HCT116 (cell line): ENCODE measurements around the gene CHCHD3. TPM values are rescaled to one million over a fixed set of nuclear protein-coding genes. Genes with fewer than 3 reads are reported as not detected.

Experiments used
- ATAC-seq: fragments of 200-7000 bp; cut with Tn5 transposase; 2 replicates; pipeline ENCODE4 v1.9.1; 2020; ENCODE audit warnings: mild to moderate bottlenecking, moderate library complexity
- BruUV-seq: library from RNA; stranded (reverse); fragments of 400-500 nt; replicated peaks from 2 replicates; lab custom pipeline; 2021; lab: Mats Ljungman, UMichigan
- CTCF ChIA-PET: fragments of 300-600 bp; sonication (Branson Sonifier 250); formaldehyde crosslinking; loops from one replicate; lab custom pipeline; 2021; ENCODE audit warnings: antibody characterized with exemption; lab: Charles Lee
- POLR2A ChIA-PET: fragments of 300-600, 350-600 bp; sonication (Branson Sonifier 250); formaldehyde crosslinking; loops from one replicate; lab custom pipeline; 2021; ENCODE audit warnings: antibody characterized with exemption; lab: Charles Lee
- RAD21 ChIA-PET, 2 experiments: fragments of 300-600 bp; sonication (Branson Sonifier 250); formaldehyde crosslinking; loops; one replicate each; lab custom pipeline; 2023; ENCODE audit warnings: low total read pairs in 2 of 2; ENCODE audit not compliant: uncharacterized antibody in 2 of 2, unreplicated experiment in 2 of 2, low non-redundant PET in 1 of 2; lab: Charles Lee
- DNase-seq: peaks from one replicate; pipeline ENCODE4 v3.0.0-alpha.2; 2010; ENCODE audit warnings: low read depth, low spot score
- H2AFZ ChIP-seq: fragments of 200-600 bp; shearing (Covaris generic), sonication (generic); 2 replicates; pipeline ENCODE4 v1.6.1; 2017; ENCODE audit warnings: low read depth, mixed run types, mixed read lengths, antibody characterized with exemption, low read length; ENCODE audit not compliant: poor library complexity, severe bottlenecking
- H3K27ac ChIP-seq: 2 replicates; pipeline ENCODE4 v1.5.1; 2012; ENCODE audit warnings: low read depth, low read length
- H3K27me3 ChIP-seq: fragments of 200-600 bp; sonication (generic); 2 replicates; pipeline ENCODE4 v1.6.1; 2016; ENCODE audit warnings: mixed run types, low read length, mixed read lengths; ENCODE audit not compliant: insufficient read depth
- H3K36me3 ChIP-seq, 2 experiments: fragments of 200-500 bp in 1 of 2; fragments of 200-600 bp in 1 of 2; sonication (Bioruptor generic) in 1 of 2; sonication (generic) in 1 of 2; 2 replicates each; pipeline versions ENCODE4 v1.5.1 to v1.6.1; 2014 to 2016; ENCODE audit warnings: low read length in 2 of 2, inconsistent platforms in 1 of 2, mixed read lengths in 1 of 2, mixed run types in 1 of 2; ENCODE audit not compliant: insufficient read depth in 2 of 2, control insufficient read depth in 1 of 2
- H3K4me1 ChIP-seq, 2 experiments: fragments of 200-600 bp in 1 of 2; sonication (generic) in 1 of 2; 2 replicates each; pipeline versions ENCODE4 v1.5.1 to v1.6.1; 2012 to 2017; ENCODE audit warnings: low read length in 2 of 2, inconsistent platforms in 1 of 2, mild to moderate bottlenecking in 1 of 2, mixed read lengths in 1 of 2, mixed run types in 1 of 2, moderate library complexity in 1 of 2; ENCODE audit not compliant: insufficient read depth in 2 of 2, control insufficient read depth in 1 of 2
- H3K4me2 ChIP-seq: fragments of 200-600 bp; sonication (generic); 2 replicates; pipeline ENCODE4 v1.6.1; 2017; ENCODE audit warnings: mixed run types, low read length, mixed read lengths
- H3K4me3 ChIP-seq, 2 experiments: fragments of 200-600 bp in 1 of 2; sonication (generic) in 1 of 2; replicated peaks in 1 of 2; 2 replicates each; pipeline ENCODE4 v1.5.1; 2011 to 2016; ENCODE audit warnings: low read length in 2 of 2, control low read depth in 1 of 2, low read depth in 1 of 2, mild to moderate bottlenecking in 1 of 2, mixed read lengths in 1 of 2, mixed run types in 1 of 2
- H3K79me2 ChIP-seq: fragments of 200-600 bp; sonication (generic); 2 replicates; pipeline ENCODE4 v1.6.1; 2017; ENCODE audit warnings: mild to moderate bottlenecking, mixed run types, low read length, moderate library complexity, mixed read lengths; ENCODE audit not compliant: insufficient read depth
- H3K9ac ChIP-seq: fragments of 200-600 bp; sonication (generic); 2 replicates; pipeline ENCODE4 v1.6.1; 2016; ENCODE audit warnings: low read length, mixed read lengths
- H3K9me2 ChIP-seq: fragments of 200-600 bp; sonication (generic), shearing (Covaris generic); 2 replicates; pipeline ENCODE4 v1.6.1; 2017; ENCODE audit warnings: mixed run types, mild to moderate bottlenecking, moderate library complexity; ENCODE audit not compliant: insufficient read depth
- H3K9me3 ChIP-seq, 2 experiments: fragments of 200-500 bp in 1 of 2; fragments of 200-600 bp in 1 of 2; sonication (Bioruptor generic) in 1 of 2; sonication (generic) in 1 of 2; 2 replicates each; pipeline ENCODE4 v1.6.1; 2014 to 2017; ENCODE audit warnings: low read length in 2 of 2, mixed read lengths in 2 of 2, inconsistent platforms in 1 of 2, low read depth in 1 of 2, mild to moderate bottlenecking in 1 of 2, mixed run types in 1 of 2, moderate library complexity in 1 of 2; ENCODE audit not compliant: control insufficient read depth in 1 of 2, insufficient read depth in 1 of 2
- H4K20me1 ChIP-seq: fragments of 200-600 bp; sonication (generic), shearing (Covaris generic); 2 replicates; pipeline ENCODE4 v1.6.1; 2017; ENCODE audit warnings: mixed run types, mild to moderate bottlenecking, moderate library complexity; ENCODE audit not compliant: insufficient read depth
- EGR1 ChIP-seq: IDR thresholded peaks from 2 replicates; pipeline ENCODE4 v1.6.1; 2012; ENCODE audit warnings: low read depth
- EZH2 ChIP-seq: fragments of 200-600 bp; sonication (generic); IDR thresholded peaks from 2 replicates; pipeline ENCODE4 v1.6.1; 2017; ENCODE audit warnings: antibody characterized with exemption, mixed run types
- EZH2phosphoT487 ChIP-seq: fragments of 200-600 bp; IDR thresholded peaks from 2 replicates; pipeline ENCODE4 v1.6.1; 2018; ENCODE audit warnings: antibody characterized with exemption, borderline replicate concordance
- FOSL1 ChIP-seq: IDR thresholded peaks from 2 replicates; pipeline ENCODE4 v1.6.1; 2012; ENCODE audit warnings: low read depth
- POLR2A ChIP-seq: IDR thresholded peaks from 2 replicates; pipeline ENCODE4 v1.7.0; 2011; ENCODE audit warnings: borderline replicate concordance; ENCODE audit not compliant: insufficient read depth, insufficient read length; ENCODE audit errors: extremely low read depth
- POLR2AphosphoS5 ChIP-seq: IDR thresholded peaks from 2 replicates; pipeline ENCODE4 v1.6.1; 2011; ENCODE audit warnings: mild to moderate bottlenecking, low read depth, low read length, moderate library complexity
- SP1 ChIP-seq: IDR thresholded peaks from 2 replicates; pipeline ENCODE4 v1.6.1; 2012; ENCODE audit warnings: low read depth
- YY1 ChIP-seq: IDR thresholded peaks from 2 replicates; pipeline ENCODE4 v1.6.1; 2011; ENCODE audit warnings: low read length, low read depth, moderate library complexity, mild to moderate bottlenecking; ENCODE audit not compliant: insufficient replicate concordance; ENCODE audit errors: extremely low read depth
- ZNF274 ChIP-seq: fragments of 200-500 bp; sonication (Bioruptor generic); IDR thresholded peaks from 2 replicates; pipeline ENCODE4 v1.6.1; 2014; ENCODE audit warnings: mild to moderate bottlenecking, low read depth, low read length, inconsistent platforms
- intact Hi-C: fragments of 100-400 bp; cut with micrococcal nuclease; formaldehyde crosslinking; loops from 2 replicates; pipeline ENCODE4 v1.10.0; 2022
- total RNA-seq: library from RNA; stranded (reverse); gene quantifications from one replicate; pipeline ENCODE4 v1.2.1, GENCODE V29; 2021; ENCODE audit not compliant: unreplicated experiment
- TF ChIP-seq, protein P1 (sequence below): IDR thresholded peaks from 2 replicates; pipeline ENCODE4 v1.6.1; 2012
- TF ChIP-seq, protein P2 (sequence below): IDR thresholded peaks from 2 replicates; pipeline ENCODE4 v1.6.1; 2012; ENCODE audit warnings: low read depth

CHCHD3 gene
- total RNA-seq, 1 experiment from 2014 or later, result 73.5 TPM

DNA sequence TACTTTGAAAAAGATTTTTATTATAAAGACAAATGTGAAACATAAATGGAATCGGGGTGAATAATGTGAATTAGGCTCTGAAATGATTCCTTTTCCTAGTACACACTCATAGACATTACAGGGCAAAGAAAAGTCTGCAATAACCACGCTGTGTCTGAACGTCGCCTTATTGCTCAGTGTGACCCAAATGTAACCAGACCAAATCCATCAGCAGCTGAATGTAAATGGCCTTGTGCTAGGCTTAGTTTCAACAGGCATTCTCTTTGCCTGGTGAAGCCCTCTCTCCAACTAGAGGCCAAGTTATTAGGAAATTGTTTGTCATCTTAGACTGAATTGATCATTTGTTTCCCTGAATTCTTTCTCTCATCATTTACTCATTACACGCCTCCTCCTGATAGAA lies 225.5 kb downstream of the CHCHD3 start:
- Histone ChIP-seq H3K27me3 (no peaks in the 10 kb centered on the region), H4K20me1 (peaks cover 13% of the 10 kb centered on the region; the same call in 1 of the 2 replicates), H2AFZ (no peak overlapping the region), H3K4me1 (no peaks in the 10 kb centered on the region), H3K27ac (no peak overlapping the region), H3K9me2 (no peaks in the 10 kb centered on the region), H3K4me3 (no peak overlapping the region), H3K79me2 (no peaks in the 10 kb centered on the region), H3K4me2 (no peak overlapping the region), H3K9me3 (no peaks in the 10 kb centered on the region), H3K36me3 (no peaks in the 10 kb centered on the region), H3K9ac (no peak overlapping the region)
- DNase-seq, result no peak
- ChIA-PET CTCF (no interaction called here), POLR2A (no interaction called here), RAD21 (no interaction called here)
- BruUV-seq, result no TSS peak
- TF ChIP-seq ZNF274 (no peak), EZH2phosphoT487 (no peak), EGR1 (no peak), SP1 (no peak), YY1 (no peak), FOSL1 (no peak)
- TF ChIP-seq, protein P1, sequence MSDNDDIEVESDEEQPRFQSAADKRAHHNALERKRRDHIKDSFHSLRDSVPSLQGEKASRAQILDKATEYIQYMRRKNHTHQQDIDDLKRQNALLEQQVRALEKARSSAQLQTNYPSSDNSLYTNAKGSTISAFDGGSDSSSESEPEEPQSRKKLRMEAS, result no peak
- intact Hi-C loops, result no loop called here
- ATAC-seq, result no peak

DNA sequence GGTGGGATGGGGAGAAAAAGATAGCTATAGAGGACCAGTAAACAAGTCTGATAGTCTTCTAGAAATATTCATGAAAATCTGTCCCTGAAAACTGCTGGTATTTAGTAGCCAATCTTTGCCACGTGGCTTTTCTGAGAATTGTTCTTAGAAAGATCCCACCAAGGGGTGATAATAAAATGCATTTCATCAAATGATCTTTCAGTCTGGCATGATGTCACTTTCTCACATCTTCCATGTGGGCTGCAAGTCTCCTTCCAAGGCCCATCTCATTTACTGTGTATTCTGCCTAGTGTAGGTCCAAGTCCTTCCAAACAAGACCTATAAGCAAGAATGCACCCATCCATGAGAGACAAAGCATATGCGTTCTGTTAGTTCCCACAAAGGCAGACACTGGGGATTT lies 226.0 kb downstream of the CHCHD3 start:
- H3K4me3 ChIP-seq, result no peak overlapping the region
- no peak overlapping the region for H2AFZ ChIP-seq
- ATAC-seq (no peak), DNase-seq (no peak)
- H3K9ac ChIP-seq, result no peak overlapping the region
- peaks cover 13% of the 10 kb centered on the region; the same call in 1 of the 2 replicates for H4K20me1 ChIP-seq
- H3K27me3 ChIP-seq, result no peaks in the 10 kb centered on the region
- no peaks in the 10 kb centered on the region for H3K9me3 ChIP-seq
- no peaks in the 10 kb centered on the region for H3K36me3 ChIP-seq
- H3K4me1 ChIP-seq, result no peaks in the 10 kb centered on the region
- ChIA-PET CTCF (no interaction called here), RAD21 (no interaction called here), POLR2A (no interaction called here)
- H3K9me2 ChIP-seq, result no peaks in the 10 kb centered on the region
- intact Hi-C loops, result no loop called here
- no TSS peak for BruUV-seq
- H3K27ac ChIP-seq, result no peak overlapping the region
- no peak overlapping the region for H3K4me2 ChIP-seq
- TF ChIP-seq POLR2AphosphoS5 (no peak), YY1 (no peak), EZH2 (no peak), POLR2A (no peak)
- TF ChIP-seq, protein P2, sequence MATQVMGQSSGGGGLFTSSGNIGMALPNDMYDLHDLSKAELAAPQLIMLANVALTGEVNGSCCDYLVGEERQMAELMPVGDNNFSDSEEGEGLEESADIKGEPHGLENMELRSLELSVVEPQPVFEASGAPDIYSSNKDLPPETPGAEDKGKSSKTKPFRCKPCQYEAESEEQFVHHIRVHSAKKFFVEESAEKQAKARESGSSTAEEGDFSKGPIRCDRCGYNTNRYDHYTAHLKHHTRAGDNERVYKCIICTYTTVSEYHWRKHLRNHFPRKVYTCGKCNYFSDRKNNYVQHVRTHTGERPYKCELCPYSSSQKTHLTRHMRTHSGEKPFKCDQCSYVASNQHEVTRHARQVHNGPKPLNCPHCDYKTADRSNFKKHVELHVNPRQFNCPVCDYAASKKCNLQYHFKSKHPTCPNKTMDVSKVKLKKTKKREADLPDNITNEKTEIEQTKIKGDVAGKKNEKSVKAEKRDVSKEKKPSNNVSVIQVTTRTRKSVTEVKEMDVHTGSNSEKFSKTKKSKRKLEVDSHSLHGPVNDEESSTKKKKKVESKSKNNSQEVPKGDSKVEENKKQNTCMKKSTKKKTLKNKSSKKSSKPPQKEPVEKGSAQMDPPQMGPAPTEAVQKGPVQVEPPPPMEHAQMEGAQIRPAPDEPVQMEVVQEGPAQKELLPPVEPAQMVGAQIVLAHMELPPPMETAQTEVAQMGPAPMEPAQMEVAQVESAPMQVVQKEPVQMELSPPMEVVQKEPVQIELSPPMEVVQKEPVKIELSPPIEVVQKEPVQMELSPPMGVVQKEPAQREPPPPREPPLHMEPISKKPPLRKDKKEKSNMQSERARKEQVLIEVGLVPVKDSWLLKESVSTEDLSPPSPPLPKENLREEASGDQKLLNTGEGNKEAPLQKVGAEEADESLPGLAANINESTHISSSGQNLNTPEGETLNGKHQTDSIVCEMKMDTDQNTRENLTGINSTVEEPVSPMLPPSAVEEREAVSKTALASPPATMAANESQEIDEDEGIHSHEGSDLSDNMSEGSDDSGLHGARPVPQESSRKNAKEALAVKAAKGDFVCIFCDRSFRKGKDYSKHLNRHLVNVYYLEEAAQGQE, result no peak
- H3K79me2 ChIP-seq, result no peaks in the 10 kb centered on the region
